SJSA1 (cell line): Measurements from ENCODE around the gene OLR1. TPM values are rescaled to one million over a fixed set of nuclear protein-coding genes. Genes with fewer than 3 reads are reported as not detected.

Experiments used
- DNase-seq, 2 experiments: peaks; one replicate each; pipeline ENCODE4 v3.0.0-alpha.2; 2015 to 2020; ENCODE audit warnings: low spot score in 2 of 2, low read depth in 1 of 2
- H3K27ac ChIP-seq: fragments of 250-450 bp; sonication (Bioruptor Pico); 2 replicates; pipeline ENCODE4 v1.5.1; 2020; ENCODE audit warnings: mild to moderate bottlenecking, moderate library complexity
- H3K27me3 ChIP-seq: fragments of 250-450 bp; sonication (Bioruptor Pico); replicated peaks from 2 replicates; pipeline ENCODE4 v1.5.1; 2020; ENCODE audit warnings: mild to moderate bottlenecking, moderate library complexity
- H3K36me3 ChIP-seq: fragments of 250-450 bp; sonication (Bioruptor Pico); 2 replicates; pipeline ENCODE4 v1.5.1; 2020; ENCODE audit warnings: mild to moderate bottlenecking
- H3K4me1 ChIP-seq: fragments of 250-450 bp; sonication (Bioruptor Pico); replicated peaks from 2 replicates; pipeline ENCODE4 v1.6.1; 2021; ENCODE audit warnings: mild to moderate bottlenecking
- H3K4me3 ChIP-seq: fragments of 250-450 bp; sonication (Bioruptor Pico); 2 replicates; pipeline ENCODE4 v1.5.1; 2020; ENCODE audit warnings: mild to moderate bottlenecking
- H3K9me3 ChIP-seq: fragments of 250-450 bp; sonication (Bioruptor Pico); replicated peaks from 2 replicates; pipeline ENCODE4 v1.5.1; 2020; ENCODE audit warnings: mild to moderate bottlenecking
- total RNA-seq: library from RNA; depleted of rRNA; stranded (reverse); fragments of >200 nt; shearing (Covaris generic); gene quantifications from 2 replicates; pipeline ENCODE4 v1.2.3, GENCODE V29; 2014

OLR1 gene
- total RNA-seq, 1 experiment from 2014 or later, result 18.2 TPM

GRCh38 chr12:10182354-10183049 lies 10.6 kb upstream of the OLR1 start:
- Histone ChIP-seq H3K4me3 (no peak overlapping the region), H3K4me1 (peaks cover 52% of the 10 kb centered on the region), H3K9me3 (no peaks in the 10 kb centered on the region), H3K27ac (peak overlapping the region; percentile 31; the same call in 1 of the 2 replicates), H3K27me3 (no peaks in the 10 kb centered on the region), H3K36me3 (no peaks in the 10 kb centered on the region)
- DNase-seq, result no peak

GRCh38 chr12:10179776-10180181 lies 7.8 kb upstream of the OLR1 start:
- no peaks in the 10 kb centered on the region for H3K27me3 ChIP-seq
- no peaks in the 10 kb centered on the region for H3K36me3 ChIP-seq
- H3K4me1 ChIP-seq, result peaks cover 50% of the 10 kb centered on the region
- no peak overlapping the region for H3K4me3 ChIP-seq
- peak in 1 of 2 experiments; percentile 42 for DNase-seq
- H3K27ac ChIP-seq, result peak overlapping the region; percentile 33
- H3K9me3 ChIP-seq, result no peaks in the 10 kb centered on the region

- peaks cover 41% of the 10 kb centered on the region for H3K4me1 ChIP-seq
- H3K9me3 ChIP-seq, result no peaks in the 10 kb centered on the region
- no peaks in the 10 kb centered on the region for H3K36me3 ChIP-seq
- H3K4me3 ChIP-seq, result no peak within 1 kb of the TSS
- peak within 1 kb of the TSS; percentile 33 for H3K27ac ChIP-seq
- DNase-seq, result no peak
- H3K27me3 ChIP-seq, result no peaks in the 10 kb centered on the region
These were observed 6.9 kb upstream of the OLR1 start, which contains the start of gene TMEM52B for GRCh38 chr12:10178821-10179220. Gene TMEM52B (plus strand): TSS chr12:10179032. CDS start chr12:10179575, 543 bp downstream.

GRCh38 chr12:10175846-10176636 lies 4.1 kb upstream of the OLR1 start:
- Histone ChIP-seq H3K4me1 (peaks cover 32% of the 10 kb centered on the region), H3K27me3 (no peaks in the 10 kb centered on the region), H3K4me3 (no peak overlapping the region), H3K9me3 (no peaks in the 10 kb centered on the region), H3K27ac (no peak overlapping the region), H3K36me3 (no peaks in the 10 kb centered on the region)
- no peak for DNase-seq

GRCh38 chr12:10174986-10175614 lies 3.2 kb upstream of the OLR1 start:
- Histone ChIP-seq H3K4me3 (no peak overlapping the region), H3K36me3 (no peaks in the 10 kb centered on the region), H3K4me1 (peaks cover 32% of the 10 kb centered on the region), H3K27ac (no peak overlapping the region), H3K27me3 (no peaks in the 10 kb centered on the region), H3K9me3 (no peaks in the 10 kb centered on the region)
- no peak for DNase-seq

GRCh38 chr12:10170216-10170615 lies 1.7 kb downstream of the OLR1 start:
- H3K9me3 ChIP-seq, result no peaks in the 10 kb centered on the region
- H3K27me3 ChIP-seq, result no peaks in the 10 kb centered on the region
- H3K27ac ChIP-seq, result peak overlapping the region; percentile 75
- no peak overlapping the region for H3K4me3 ChIP-seq
- 0 out of 2 replicates have a peak, but pooled peaks cover 2% of the 10 kb centered on the region for H3K36me3 ChIP-seq
- peak in 1 of 2 experiments; percentile 41 for DNase-seq
- H3K4me1 ChIP-seq, result peaks cover 49% of the 10 kb centered on the region

GRCh38 chr12:10169104-10169503 lies 2.8 kb downstream of the OLR1 start:
- H3K27ac ChIP-seq, result peak overlapping the region; percentile 75
- 0 out of 2 replicates have a peak, but pooled peaks cover 2% of the 10 kb centered on the region for H3K36me3 ChIP-seq
- H3K9me3 ChIP-seq, result no peaks in the 10 kb centered on the region
- H3K27me3 ChIP-seq, result no peaks in the 10 kb centered on the region
- peak in 1 of 2 experiments; percentile 77 for DNase-seq
- H3K4me3 ChIP-seq, result peak overlapping the region; percentile 16
- peaks cover 53% of the 10 kb centered on the region for H3K4me1 ChIP-seq

- Histone ChIP-seq H3K4me3 (no peak overlapping the region), H3K27ac (peak overlapping the region; percentile 75), H3K27me3 (no peaks in the 10 kb centered on the region), H3K36me3 (0 out of 2 replicates have a peak, but pooled peaks cover 2% of the 10 kb centered on the region), H3K4me1 (peaks cover 53% of the 10 kb centered on the region), H3K9me3 (no peaks in the 10 kb centered on the region)
- no peak for DNase-seq
These were observed 4.3 kb downstream of the OLR1 start for GRCh38 chr12:10167599-10167998.

- DNase-seq, result peak in 1 of 2 experiments; percentile 62
- 0 out of 2 replicates have a peak, but pooled peaks cover 2% of the 10 kb centered on the region for H3K36me3 ChIP-seq
- H3K4me1 ChIP-seq, result peaks cover 40% of the 10 kb centered on the region
- no peaks in the 10 kb centered on the region for H3K9me3 ChIP-seq
- H3K4me3 ChIP-seq, result no peak overlapping the region
- H3K27ac ChIP-seq, result peak overlapping the region; percentile 83
- no peaks in the 10 kb centered on the region for H3K27me3 ChIP-seq
These were observed 6.5 kb downstream of the OLR1 start for GRCh38 chr12:10165421-10165820.

- Histone ChIP-seq H3K4me1 (peaks cover 16% of the 10 kb centered on the region), H3K4me3 (no peak overlapping the region), H3K27me3 (no peaks in the 10 kb centered on the region), H3K9me3 (no peaks in the 10 kb centered on the region), H3K27ac (no peak overlapping the region), H3K36me3 (0 out of 2 replicates have a peak, but pooled peaks cover 2% of the 10 kb centered on the region)
- DNase-seq, result no peak
These were observed 8.8 kb downstream of the OLR1 start for GRCh38 chr12:10163084-10163483.

- Histone ChIP-seq H3K27ac (no peak overlapping the region), H3K9me3 (no peaks in the 10 kb centered on the region), H3K4me1 (peaks cover 10% of the 10 kb centered on the region), H3K4me3 (no peak overlapping the region), H3K27me3 (no peaks in the 10 kb centered on the region), H3K36me3 (0 out of 2 replicates have a peak, but pooled peaks cover 1% of the 10 kb centered on the region)
- no peak for DNase-seq
These were observed 11.1 kb downstream of the OLR1 start for GRCh38 chr12:10160617-10161385.

GRCh38 chr12:10159280-10159679 lies 12.7 kb downstream of the OLR1 start:
- Histone ChIP-seq H3K36me3 (no peaks in the 10 kb centered on the region), H3K27me3 (no peaks in the 10 kb centered on the region), H3K4me1 (no peaks in the 10 kb centered on the region), H3K9me3 (no peaks in the 10 kb centered on the region), H3K27ac (no peak overlapping the region), H3K4me3 (no peak overlapping the region)
- DNase-seq, result no peak

- H3K27me3 ChIP-seq, result no peaks in the 10 kb centered on the region
- no peaks in the 10 kb centered on the region; the same call in 1 of the 2 replicates for H3K4me1 ChIP-seq
- H3K4me3 ChIP-seq, result no peak overlapping the region
- no peak for DNase-seq
- H3K36me3 ChIP-seq, result no peaks in the 10 kb centered on the region
- H3K9me3 ChIP-seq, result no peaks in the 10 kb centered on the region
- no peak overlapping the region for H3K27ac ChIP-seq
These were observed 13.5 kb downstream of the OLR1 start for GRCh38 chr12:10158406-10158805.
